CD4-positive, alpha-beta T cell treated with Interleukin-15 for 4 hours (primary cell): ENCODE measurements around the gene ACSF3.
"Not testable (repeated sequence)": the region's sequence is repeated elsewhere in the genome, so short reads cannot be mapped to it uniquely, and the experiment has no call there.

Experiments
- DNase-seq: peaks from one replicate; pipeline ENCODE4 v3.0.0-alpha.2; 2020; ENCODE audit warnings: low spot score

The ACSF3 gene

DNA sequence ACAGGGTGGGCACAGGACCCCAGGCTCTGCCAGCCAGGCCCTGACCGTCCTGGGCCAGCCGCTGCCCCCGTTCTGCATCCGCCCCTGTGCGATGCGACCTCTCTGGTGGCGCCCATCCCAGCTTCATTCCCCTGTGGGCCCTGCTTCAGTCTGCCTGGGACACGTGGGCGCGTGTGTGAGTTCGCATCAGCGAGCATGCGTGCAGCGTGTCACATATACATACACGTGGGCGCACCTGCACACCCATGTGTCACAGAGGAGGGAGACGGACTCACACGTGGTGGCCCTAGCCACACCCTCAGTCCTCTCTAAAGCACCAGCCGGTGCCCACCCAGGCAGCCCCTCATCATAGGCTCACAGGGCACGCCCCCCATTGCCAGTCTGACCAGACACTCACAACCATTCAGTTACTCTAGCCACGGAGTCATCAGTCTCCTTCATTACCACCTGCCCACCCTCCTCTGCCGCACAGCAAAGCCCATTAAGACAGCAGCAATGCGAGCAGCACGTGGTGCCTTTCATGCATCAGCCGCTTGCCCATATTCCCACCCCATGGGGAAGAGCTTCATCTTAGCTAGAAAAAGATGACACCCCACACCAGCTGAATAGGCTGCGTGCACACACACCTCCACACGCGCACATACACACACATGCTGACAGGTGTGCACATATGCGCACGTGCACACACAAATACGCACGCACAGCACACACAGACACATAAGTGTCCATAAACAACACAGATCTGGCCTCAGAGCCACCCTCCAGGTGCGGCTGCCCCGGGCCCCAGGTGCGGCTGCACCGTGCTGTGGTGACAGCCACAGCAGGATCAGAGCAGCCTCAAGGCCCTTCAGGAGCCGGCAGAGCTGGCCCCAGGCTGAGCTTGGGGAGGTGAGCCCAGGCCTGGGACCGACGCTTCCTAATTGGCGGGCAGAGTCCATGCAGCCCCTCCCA lies 68.4 kb downstream of the ACSF3 start:
- no peak for DNase-seq

- no peak for DNase-seq
Observed at GRCh38 chr16:89163297-89163696, 69.6 kb downstream of the ACSF3 start.

DNA sequence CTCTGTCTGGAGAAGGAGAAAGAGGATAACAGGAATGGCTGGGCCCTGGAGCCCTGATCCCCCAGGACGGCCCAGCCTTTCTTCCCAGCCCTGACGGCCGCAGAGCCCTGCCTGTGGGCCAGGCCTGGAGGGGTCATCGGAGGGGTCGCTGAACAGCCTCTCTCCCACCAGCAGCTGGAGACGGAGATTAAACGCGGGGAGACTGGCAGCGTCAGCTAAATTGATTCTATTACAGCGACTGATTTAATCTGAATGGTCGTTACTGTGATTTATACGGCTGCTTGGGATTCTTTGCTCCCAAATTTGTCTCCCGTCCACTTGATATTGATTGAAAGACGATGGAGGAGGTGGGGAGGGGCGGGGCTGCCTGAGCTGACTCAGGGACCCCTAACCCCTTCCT lies 70.8 kb downstream of the ACSF3 start:
- no peak for DNase-seq

- DNase-seq = no peak
Observed at GRCh38 chr16:89164847-89165680, 71.4 kb downstream of the ACSF3 start.

DNA sequence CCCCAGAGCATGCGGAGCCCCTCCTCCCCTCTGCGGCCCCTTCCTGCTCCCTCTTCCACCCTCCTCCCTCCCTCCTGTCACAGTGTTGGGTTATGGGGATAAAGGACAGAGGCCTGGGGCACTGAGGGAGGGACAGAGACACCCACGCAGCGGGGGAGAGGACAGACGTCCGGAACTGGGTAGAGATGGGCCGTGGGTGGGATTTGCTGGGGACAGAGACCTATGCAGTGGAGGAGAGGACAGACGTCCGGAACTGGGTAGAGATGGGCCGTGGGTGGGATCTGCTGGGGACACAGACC lies 72.0 kb downstream of the ACSF3 start:
- not testable (repeated sequence) for DNase-seq

GRCh38 chr16:89166696-89167424 lies 73.2 kb downstream of the ACSF3 start:
- no peak for DNase-seq

DNA sequence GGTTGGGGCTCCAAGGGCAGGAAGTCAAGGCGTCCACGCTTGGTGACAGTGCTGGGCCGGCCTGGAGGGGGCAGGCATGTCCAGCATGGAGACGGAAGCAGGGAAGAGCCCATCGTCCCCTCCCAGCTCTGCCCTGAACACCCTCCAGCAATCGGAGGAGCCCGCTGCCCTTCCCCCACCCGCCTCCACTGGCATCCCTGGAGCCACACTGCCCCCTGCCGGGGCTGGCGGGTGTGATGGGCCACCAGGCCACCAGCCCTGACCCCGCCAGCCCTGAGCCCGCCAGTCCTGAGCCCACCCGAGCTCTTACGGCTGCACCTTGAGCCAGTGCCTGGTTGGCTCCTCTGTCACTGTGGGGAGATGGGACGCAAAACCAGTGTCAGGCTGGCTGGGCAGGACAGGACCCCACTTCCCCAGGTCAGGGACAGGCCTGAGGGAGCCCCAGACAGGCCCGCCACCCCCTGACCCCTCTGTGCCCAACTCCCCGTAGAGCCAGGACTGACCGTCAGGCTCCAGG lies 73.8 kb downstream of the ACSF3 start:
- DNase-seq = peak; percentile 80

- DNase-seq = no peak
Observed at GRCh38 chr16:89168381-89169189, 74.9 kb downstream of the ACSF3 start.

GRCh38 chr16:89169778-89170177 lies 76.1 kb downstream of the ACSF3 start:
- DNase-seq = no peak

DNA sequence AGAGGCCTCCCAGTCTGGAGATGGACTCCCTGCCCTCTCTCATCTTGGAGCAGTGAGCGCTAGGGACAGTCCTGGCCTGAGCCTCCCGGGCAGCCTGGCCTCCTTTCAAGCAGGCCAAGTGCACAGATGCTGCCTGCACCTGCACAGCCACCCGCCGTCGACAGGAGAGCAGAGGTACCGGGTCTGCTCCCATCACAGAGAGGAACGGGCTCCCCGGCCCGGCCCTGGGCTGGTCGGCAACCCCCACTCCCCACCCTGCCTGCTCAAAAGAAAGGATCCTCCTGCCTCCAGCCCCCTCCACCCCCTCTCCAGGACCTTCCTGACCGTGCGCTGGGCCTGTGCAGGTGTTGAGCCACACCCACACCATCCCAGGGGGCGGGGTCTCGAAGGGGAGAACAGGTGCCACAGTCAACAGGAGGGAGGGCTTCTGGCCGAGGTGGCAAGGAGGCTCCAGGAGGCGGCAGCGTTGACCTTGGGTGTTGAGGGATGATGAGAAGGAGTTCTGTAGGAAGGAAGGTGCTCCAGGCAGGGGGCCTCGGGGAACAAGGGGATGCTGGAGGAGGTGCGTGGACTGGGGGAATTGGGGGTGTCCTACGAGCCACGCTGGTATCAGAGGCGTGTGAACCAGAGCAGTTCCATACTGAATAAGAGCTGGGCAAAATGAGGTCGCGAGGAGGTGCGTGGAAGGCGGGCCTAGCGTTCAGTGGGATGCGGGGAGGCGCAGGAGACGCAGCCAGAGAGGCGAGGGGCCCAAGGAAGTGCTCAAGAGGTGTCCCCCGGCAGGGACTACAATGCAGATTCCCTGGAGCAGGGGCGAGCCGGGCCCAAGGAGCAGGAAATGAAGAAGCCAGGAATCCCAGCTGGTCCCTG lies 76.9 kb downstream of the ACSF3 start:
- DNase-seq = no peak

DNA sequence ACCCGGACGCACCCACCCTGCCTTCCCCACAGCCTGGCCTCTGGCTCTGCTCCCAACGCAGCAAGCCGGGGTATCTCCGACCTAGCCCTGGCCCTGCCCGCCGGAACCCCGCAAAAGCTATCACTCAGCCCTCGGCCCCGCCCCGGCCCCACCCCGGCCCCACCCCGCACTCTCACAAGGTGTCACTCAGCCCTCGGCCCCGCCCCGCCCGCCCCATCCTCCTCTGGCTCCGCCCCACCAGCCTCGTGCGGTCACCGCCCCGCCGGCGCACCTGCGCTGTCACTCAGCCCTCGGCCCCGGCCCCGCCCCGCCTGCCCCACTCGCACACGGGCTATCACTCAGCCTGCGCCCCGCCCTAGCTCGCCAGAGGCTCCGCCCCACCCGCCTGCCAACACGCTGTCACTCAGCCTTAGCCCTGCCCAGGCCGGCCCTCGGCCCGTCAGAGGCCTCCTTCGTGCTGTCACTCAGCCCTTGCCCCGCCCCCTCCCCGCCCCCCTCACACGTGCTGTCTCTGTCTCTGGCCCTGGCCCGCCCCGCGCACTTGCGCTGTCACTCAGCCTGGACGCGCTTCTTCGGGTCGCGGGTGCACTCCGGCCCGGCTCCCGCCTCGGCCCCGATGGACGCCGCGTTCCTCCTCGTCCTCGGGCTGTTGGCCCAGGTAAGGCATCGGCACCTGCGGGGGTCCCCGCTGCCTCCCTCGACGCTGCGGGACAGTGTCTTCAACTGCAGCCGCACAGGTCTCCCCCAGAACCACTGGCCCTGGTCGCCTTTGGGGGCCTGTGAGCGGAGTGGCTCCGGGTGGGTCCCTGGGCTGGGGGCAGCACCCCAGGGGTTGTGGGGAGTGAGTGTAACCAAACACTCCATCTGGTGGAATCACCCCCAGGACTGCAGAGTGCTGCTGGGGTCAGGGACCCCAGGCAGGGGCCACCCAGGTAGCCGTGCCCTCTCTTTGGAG lies 77.8 kb downstream of the ACSF3 start, which contains the start of gene CDH15:
CDH15 (plus strand) TSS at position 533 of the 955 bp plus-strand sequence; CDS start at position 617, 84 bp downstream.
- peak; percentile 95 for DNase-seq

- DNase-seq = no peak
Observed at GRCh38 chr16:89172171-89172527, 78.5 kb downstream of the ACSF3 start.

- DNase-seq = no peak
Observed at GRCh38 chr16:89172528-89173173, 79.0 kb downstream of the ACSF3 start.

DNA sequence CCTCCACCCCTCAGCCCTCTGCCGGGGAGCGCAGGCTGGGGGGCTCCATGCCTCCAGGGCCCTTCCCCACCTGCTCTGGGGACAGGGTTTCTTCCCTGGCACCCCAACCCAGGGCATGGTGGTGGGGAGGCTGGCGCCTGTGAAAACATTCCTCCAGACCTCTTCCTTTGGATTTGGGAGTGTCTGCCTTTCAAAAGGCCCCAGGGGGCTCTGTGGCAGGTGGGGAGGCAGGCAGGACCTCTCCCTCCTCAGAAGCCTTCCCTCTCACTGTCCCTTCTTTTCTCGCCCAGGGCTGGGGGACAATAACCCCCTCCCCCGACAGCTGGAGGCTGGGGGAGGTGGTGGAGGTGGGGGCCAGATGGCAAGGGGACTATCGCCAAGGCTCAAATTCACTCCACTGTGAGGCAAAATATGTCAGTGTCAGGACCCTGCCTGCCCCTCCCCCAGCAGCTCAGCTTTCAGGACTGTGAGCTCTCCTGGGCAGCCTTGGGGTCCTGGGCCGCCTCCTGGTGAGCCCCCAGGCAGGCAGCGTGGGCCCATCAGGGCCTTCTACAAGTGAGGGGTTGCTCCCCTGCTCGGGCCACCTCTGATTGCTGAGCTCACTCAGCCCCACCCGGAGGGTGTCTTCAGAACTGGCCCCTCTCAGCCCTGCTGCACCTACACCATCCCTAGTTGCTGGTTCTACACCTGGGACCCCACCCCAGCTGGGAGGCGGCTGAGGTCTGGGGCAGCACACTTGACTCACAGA lies 79.7 kb downstream of the ACSF3 start:
- no peak for DNase-seq

DNA sequence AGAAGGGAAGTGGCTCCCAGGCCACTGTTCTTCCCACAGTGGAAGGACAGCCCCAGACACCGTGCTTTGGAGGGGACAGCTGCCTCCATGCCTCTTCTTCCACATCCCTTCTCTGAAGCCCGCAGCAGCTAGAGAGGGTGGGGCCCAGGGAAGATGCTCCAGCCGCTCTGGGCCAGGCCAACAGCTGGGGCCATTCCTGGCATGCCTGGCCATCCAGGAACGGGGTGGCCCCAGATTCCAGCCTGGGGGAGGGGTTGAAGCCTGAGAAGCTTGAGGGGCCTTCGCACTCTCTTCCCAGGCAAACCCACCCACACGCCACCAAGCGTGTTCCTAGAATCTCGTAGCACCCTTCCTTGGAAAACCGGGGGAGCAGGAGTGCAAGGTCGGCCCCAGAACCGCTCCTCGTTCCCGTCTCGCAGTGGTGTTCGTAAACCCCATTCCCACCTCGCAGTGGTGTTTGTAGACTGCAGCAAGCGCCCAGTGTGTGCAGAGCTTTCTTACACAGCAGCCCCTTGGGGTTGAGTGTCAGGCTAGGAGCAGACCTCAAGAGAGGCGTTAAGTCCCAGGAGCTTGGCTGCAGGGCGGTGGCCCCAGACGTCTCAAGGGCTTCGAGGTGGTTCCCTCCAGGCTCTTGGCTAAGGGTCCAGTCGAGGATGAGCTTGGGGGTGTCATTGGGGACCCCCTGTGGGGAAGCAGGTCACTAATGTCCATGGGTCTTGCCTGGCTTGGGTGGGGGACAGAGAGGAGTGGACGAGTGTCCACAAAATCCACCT lies 80.6 kb downstream of the ACSF3 start:
- DNase-seq = no peak

- DNase-seq = no peak
Observed at GRCh38 chr16:89174877-89175276, 81.2 kb downstream of the ACSF3 start.
